GM18502 (cell line): Measurements from ENCODE around the gene MMP17.
"Not testable (repeated sequence)": the region's sequence is repeated elsewhere in the genome, so short reads cannot be mapped to it uniquely, and the experiment has no call there.

Experiments used
- ATAC-seq: cut with Tn5 transposase; IDR thresholded peaks from one replicate; pipeline ENCODE4 v1.9.1; 2021; ENCODE audit warnings: mild to moderate bottlenecking; ENCODE audit not compliant: unreplicated experiment, poor library complexity

Gene MMP17

GRCh38 chr12:131862600-131862993 lies 34.4 kb downstream of the MMP17 start:
- no peak for ATAC-seq

GRCh38 chr12:131862994-131863710 lies 35.0 kb downstream of the MMP17 start:
- no peak for ATAC-seq

GRCh38 chr12:131863711-131864396 lies 35.7 kb downstream of the MMP17 start:
- no peak for ATAC-seq

GRCh38 chr12:131864469-131864868 lies 36.3 kb downstream of the MMP17 start:
- ATAC-seq: no peak

DNA sequence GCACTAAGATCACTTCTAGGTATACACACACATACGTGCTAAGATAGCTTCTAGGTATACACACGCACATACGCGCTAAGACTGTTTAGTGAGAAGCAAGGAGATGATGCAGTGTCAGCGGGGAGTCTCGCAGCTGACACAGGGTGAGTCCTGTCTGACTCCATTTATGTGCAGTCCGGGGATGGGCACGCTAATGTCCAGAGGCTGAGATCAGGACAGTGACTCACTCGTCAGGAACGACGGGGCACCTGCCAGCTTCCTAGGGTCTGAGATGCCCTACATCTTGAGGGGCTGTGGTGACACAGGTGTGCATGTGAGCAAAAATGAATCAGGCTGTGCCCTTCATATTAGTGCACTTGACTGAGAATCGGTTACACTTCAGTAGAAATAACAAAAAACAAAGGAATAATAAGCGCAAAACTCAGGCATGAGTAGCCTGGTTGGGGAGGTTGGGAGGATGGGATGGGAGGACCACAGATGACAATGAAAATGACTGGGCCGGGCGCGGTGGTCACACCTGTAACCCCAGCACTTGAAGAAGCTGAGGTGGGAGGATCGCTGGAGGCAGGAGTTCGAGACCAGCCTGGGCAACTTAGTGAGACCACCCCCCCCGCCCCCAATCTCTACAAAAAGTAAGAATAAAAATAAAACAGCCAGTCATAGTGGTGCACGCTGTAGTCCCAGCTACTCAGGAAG lies 37.1 kb downstream of the MMP17 start:
- no peak for ATAC-seq

GRCh38 chr12:131867471-131867870 lies 39.3 kb downstream of the MMP17 start:
- no peak for ATAC-seq

DNA sequence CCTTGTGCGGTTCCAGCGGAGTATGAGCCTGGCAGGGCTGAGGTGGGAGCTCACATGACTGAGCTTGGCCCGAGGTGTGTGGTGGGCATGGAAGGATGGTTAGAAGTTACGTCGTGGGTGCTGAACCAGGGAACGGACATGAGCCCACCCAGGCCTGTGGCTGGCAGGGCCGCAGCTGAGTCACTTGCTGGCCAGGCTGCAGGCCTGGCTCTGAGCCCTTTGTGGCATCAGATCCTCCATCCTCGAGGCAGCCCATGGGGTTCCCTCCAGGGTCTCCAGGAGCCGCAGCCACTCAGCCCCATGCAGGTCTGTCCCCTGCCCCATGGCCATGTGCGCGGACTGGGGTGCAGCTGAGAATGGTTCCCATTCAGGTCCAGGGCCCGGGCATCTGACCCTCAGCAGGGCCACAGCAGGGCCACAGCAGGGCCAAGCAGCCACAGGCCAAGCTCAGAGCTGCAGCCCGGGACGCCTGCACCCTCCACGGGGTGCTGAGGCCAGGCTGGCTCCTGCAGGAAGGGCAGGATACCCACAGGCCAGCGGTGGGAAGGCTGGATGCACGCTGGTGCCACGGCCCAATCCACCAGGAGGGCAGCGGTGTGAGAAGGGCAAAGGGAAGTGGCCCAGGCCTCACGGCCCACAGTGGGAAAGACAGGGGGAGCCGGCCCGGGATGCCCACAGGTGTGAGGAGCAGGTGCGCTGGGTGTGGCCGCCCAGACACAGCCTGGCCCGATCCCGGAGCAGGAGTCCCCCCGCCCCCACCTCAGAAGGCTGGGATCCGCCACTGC lies 39.9 kb downstream of the MMP17 start:
- ATAC-seq: no peak

DNA sequence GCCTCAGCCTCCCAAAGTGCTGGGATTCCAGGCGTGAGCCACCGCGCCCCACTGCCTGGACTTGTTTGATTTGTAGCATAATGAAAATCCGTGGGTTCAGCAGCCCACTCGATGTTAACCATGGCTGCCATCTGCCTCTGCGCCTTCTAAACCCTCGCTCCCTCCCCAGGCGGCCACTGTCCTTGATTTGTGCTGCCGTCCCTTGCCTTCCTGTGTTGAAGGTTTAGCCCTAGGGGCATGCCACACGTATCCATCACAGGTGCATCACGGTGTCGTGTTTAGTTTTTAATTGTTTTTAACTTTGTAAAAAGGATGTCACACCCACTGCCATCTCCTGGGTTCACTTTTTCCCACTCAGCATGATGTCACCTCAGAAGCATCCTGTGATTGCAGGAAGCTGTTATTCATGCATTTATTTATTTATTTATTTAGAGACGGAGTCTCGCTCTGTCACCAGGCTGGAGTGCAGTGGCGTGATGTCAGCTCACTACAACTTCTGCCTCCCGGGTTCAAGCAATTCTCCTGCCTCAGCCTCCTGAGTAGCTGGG lies 41.8 kb downstream of the MMP17 start:
- ATAC-seq: no peak

GRCh38 chr12:131871677-131872076 lies 43.5 kb downstream of the MMP17 start:
- ATAC-seq: no peak

DNA sequence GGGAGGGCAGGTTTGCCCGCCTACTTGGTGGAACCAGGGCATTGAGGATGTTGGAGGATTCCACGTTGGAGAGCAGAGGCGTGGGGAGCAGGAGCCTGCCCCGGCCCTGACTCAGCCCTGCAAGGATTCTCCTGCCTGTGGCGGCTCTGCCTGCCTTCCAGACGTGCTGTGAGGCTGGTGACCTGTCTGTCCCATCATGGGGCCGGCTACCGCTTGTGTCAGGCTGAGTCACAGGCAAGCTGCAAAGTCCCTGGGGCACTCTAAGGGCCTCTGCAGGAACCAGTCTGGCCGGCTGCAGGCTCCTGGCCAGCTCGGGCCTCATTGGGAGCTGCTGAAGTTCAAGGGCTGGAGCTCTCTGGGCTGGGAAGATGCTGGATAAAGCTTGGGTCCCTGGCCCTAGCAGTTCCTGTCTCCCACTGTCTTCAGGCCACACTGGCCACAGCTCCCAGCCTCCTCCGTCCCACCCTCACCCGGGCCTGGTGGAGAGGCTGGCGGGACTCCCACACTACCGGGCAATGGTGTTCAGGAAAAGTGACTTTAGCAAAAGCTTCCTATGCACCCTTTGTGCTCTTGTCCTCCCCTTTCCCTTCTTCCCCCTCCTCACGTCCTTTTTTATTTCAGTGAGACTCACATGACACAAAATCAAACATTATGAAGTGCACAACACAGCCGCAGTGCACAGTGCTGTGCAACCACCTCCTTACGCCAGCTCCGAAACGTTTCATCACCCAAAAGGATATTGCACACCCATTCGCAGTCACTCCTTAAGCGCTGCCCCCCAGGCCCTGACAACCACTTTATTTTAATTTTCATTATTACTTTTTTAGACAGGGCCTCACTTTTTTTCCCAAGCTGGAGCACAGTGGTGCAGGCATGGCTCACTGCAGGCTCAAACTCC lies 44.2 kb downstream of the MMP17 start:
- ATAC-seq: no peak

DNA sequence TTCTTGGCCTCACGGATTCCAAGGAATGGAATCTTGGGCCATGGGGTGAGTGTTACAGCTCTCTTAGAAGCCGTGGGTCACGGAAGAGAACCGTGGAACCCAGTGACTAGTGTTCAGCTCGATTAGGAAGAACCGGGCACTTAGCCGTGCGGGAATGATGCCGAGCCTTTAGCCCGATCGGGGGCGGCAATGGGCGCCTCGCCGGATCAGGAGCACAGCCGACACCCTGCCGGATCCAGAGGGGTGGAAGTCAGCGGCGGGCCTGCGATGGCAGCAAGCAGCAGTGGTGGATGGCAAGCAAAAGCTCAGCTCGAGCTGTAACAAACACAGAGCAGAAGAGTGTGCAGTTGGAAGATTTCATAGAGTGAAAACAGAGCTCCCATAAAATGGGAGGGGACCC lies 45.1 kb downstream of the MMP17 start:
- no peak for ATAC-seq

DNA sequence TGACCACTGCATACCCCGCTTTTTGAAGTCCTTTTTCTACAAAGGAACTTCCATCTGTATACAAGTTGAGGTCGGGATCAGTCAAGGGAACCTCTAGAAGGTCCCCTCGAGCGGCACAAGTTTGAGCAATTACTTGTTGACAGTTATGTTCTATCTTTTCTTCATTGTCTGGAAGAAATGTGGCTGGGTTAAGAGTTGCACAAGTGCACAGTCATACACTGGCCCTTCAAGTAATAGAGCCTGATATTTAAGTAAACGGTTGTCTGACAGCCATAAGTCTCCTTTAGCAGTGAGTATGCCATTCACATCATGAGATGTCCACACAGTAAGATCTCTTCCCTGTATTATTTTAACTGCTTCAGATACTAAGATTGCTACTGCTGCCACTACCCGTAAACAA lies 46.8 kb downstream of the MMP17 start:
- not testable (repeated sequence) for ATAC-seq

- not testable (repeated sequence) for ATAC-seq
Observed at GRCh38 chr12:131877216-131877615, 49.0 kb downstream of the MMP17 start.

DNA sequence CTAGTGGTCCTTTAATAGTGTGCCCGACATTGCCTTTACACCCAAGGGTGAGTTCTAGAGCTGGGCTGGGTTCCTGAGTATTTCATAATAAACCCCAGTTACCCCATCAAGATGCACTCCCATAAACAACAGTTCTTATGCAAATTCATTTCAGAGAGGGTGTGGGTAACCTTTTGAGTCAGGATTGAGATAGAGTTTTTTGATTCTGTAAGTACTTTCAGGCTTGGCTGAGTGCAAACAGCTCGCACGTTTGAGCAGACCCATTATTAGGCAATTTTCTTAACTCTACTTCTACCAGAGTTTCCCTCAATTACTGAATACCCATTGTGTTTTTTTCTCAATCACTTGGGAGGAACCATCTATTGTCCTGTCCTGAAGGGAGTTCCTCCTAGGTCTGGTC lies 50.2 kb downstream of the MMP17 start:
- ATAC-seq: not testable (repeated sequence)

- ATAC-seq: no peak
Observed at GRCh38 chr12:131882804-131883520, 54.8 kb downstream of the MMP17 start.

GRCh38 chr12:131883521-131883900 lies 55.3 kb downstream of the MMP17 start:
- ATAC-seq: no peak

DNA sequence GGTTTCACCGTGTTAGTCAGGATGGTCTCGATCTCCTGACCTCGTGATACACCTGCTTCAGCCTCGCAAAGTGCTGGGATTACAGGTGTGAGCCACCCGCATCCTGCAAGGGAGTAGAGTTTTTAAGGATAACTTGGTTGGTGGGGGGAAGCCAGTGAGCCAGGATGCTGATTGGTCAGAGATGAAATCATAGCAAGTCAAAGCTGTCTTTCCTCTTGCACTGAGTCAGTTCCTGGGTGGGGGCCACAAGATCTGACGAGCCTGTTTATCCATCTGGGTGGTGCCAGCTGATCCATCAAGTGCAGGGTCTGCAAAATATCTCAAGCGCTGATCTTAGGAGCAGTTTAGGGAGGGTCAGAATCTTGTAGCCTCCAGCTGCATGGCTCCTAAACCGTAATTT lies 56.9 kb downstream of the MMP17 start:
- ATAC-seq: not testable (repeated sequence)

DNA sequence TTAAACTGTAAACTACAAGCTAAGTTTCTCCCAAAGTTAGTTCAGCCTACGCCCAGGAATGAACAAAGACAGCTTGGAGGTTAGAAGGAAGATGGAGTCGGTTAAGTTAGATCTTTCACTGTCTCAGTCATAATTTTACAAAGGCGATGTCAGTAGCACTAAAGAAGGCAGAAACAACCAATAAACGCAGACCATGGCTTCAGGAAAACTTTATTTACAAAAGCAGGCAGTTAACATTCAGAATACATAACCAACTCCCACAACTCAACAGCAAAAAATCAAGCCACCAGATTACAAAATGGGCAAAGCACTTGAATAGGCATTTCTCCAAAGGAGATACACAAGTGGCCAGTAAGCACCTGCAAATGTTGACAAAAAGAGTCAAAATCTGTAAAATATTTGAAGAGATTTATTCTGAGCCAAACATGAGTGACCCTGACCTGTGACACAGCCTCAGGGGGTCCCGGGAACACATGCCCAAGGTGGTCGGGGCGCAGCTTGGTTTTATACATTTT lies 57.4 kb downstream of the MMP17 start:
- ATAC-seq: no peak

DNA sequence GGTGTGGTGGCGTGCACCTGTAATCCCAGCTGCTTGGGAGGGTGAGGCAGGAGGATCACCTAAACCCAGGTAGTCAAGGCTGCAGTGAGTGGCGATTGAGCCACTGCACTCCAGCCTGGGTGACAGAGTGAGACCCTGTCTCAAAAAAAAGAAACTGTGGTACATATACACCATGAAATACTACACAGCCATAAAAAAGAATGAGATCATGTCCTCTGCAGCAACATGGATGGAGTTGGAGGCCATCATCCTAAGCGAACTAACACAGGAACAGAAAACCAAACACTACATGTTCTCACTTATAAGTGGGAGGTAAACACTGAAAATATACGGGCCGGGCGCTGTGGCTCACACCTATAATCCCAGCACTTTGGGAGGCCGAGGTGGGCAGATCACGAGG lies 63.5 kb downstream of the MMP17 start:
- not testable (repeated sequence) for ATAC-seq
